CD14-positive monocyte (primary cell): Measurements from ENCODE around the gene DENND4A. TPM values are rescaled to one million over a fixed set of nuclear protein-coding genes. Genes with fewer than 3 reads are reported as not detected.

Experiments
- DNase-seq, 3 donors: peaks; one replicate each; pipeline ENCODE4 v3.0.0-alpha.2; 2011 to 2022
- H2AFZ ChIP-seq: 2 replicates; pipeline ENCODE4 v1.6.0; 2012; ENCODE audit warnings: mild to moderate bottlenecking, low read depth, low read length, inconsistent platforms; ENCODE audit not compliant: insufficient read depth, poor library complexity, severe bottlenecking
- H3K27ac ChIP-seq, 2 donors: 1 replicate in 1 of 2; 2 replicates in 1 of 2; pipeline ENCODE4 v1.5.1; 2012 to 2013; ENCODE audit warnings: low read length in 2 of 2, control low read depth in 1 of 2, inconsistent platforms in 1 of 2, low read depth in 1 of 2, mild to moderate bottlenecking in 1 of 2
- H3K27me3 ChIP-seq, 2 donors: one replicate each; pipeline versions ENCODE4 v1.6.0 to v1.6.1; 2011 to 2013; ENCODE audit warnings: low read length in 2 of 2; ENCODE audit not compliant: control insufficient read depth in 2 of 2, insufficient read depth in 2 of 2
- H3K36me3 ChIP-seq, 2 donors: replicated peaks in 1 of 2; 1 replicate in 1 of 2; 2 replicates in 1 of 2; pipeline versions ENCODE4 v1.5.1 to v1.6.1; 2012 to 2013; ENCODE audit warnings: low read length in 2 of 2, control low read depth in 1 of 2, inconsistent platforms in 1 of 2, mild to moderate bottlenecking in 1 of 2; ENCODE audit not compliant: insufficient read depth in 2 of 2, control insufficient read depth in 1 of 2
- H3K4me1 ChIP-seq, 2 donors: 1 replicate in 1 of 2; 2 replicates in 1 of 2; pipeline versions ENCODE4 v1.5.1 to v1.6.1; 2012 to 2013; ENCODE audit warnings: low read length in 2 of 2, control low read depth in 1 of 2, inconsistent platforms in 1 of 2, mild to moderate bottlenecking in 1 of 2, moderate library complexity in 1 of 2; ENCODE audit not compliant: insufficient read depth in 2 of 2, control insufficient read depth in 1 of 2
- H3K4me2 ChIP-seq: replicated peaks from 2 replicates; pipeline ENCODE3; 2012; ENCODE audit warnings: low read length, moderate library complexity, mild to moderate bottlenecking; ENCODE audit not compliant: poor library complexity, severe bottlenecking; ENCODE audit errors: extremely low read depth
- H3K4me3 ChIP-seq, 3 experiments: fragments of 200-600 bp in 1 of 3; sonication (generic) in 1 of 3; replicated peaks in 1 of 3; 1 replicate in 2 of 3; 2 replicates in 1 of 3; pipeline ENCODE4 v1.5.1; 2011 to 2013; ENCODE audit warnings: low read length in 3 of 3, mild to moderate bottlenecking in 3 of 3, control low read depth in 2 of 3, low read depth in 2 of 3, inconsistent platforms in 1 of 3, moderate library complexity in 1 of 3
- H3K79me2 ChIP-seq: 2 replicates; pipeline ENCODE4 v1.6.0; 2012; ENCODE audit warnings: mild to moderate bottlenecking, control low read depth, inconsistent platforms, low read length, moderate library complexity; ENCODE audit not compliant: insufficient read depth
- H3K9ac ChIP-seq: 2 replicates; pipeline ENCODE4 v1.6.0; 2017; ENCODE audit warnings: low read length, mild to moderate bottlenecking; ENCODE audit not compliant: insufficient read depth, poor library complexity, severe bottlenecking
- H3K9me3 ChIP-seq, 2 donors: replicated peaks in 1 of 2; 1 replicate in 1 of 2; 2 replicates in 1 of 2; pipeline versions ENCODE4 v1.5.1 to v1.6.1; 2012 to 2013; ENCODE audit warnings: low read length in 2 of 2, control low read depth in 1 of 2; ENCODE audit not compliant: control insufficient read depth in 1 of 2, insufficient read depth in 1 of 2
- H4K20me1 ChIP-seq: 2 replicates; pipeline ENCODE4 v1.6.0; 2012; ENCODE audit warnings: mild to moderate bottlenecking, low read length, control low read depth, moderate library complexity; ENCODE audit not compliant: insufficient read depth
- H3K27ac Mint-ChIP-seq, 7 donors: one replicate each; pipeline ENCODE4 v1.8.0; 2020; ENCODE audit warnings: mild to moderate bottlenecking in 7 of 7, mixed read lengths in 7 of 7, moderate library complexity in 6 of 7, inconsistent platforms in 2 of 7
- H3K27me3 Mint-ChIP-seq, 3 donors: one replicate each; pipeline ENCODE4 v1.8.0; 2021 to 2022; ENCODE audit warnings: low read depth in 3 of 3, mild to moderate bottlenecking in 3 of 3, mixed read lengths in 3 of 3, moderate library complexity in 3 of 3, inconsistent platforms in 1 of 3
- H3K36me3 Mint-ChIP-seq, 2 donors: one replicate each; pipeline ENCODE4 v1.8.0; 2020; ENCODE audit warnings: mixed read lengths in 2 of 2, inconsistent platforms in 1 of 2, mild to moderate bottlenecking in 1 of 2
- H3K4me1 Mint-ChIP-seq: one replicate; pipeline ENCODE4 v1.8.0; 2020; ENCODE audit warnings: mild to moderate bottlenecking, mixed read lengths
- H3K4me3 Mint-ChIP-seq, 2 donors: one replicate each; pipeline ENCODE4 v1.8.0; 2020; ENCODE audit warnings: mild to moderate bottlenecking in 2 of 2, mixed read lengths in 2 of 2, moderate library complexity in 1 of 2
- H3K9me3 Mint-ChIP-seq, 7 donors: one replicate each; pipeline ENCODE4 v1.8.0; 2020 to 2022; ENCODE audit warnings: mixed read lengths in 7 of 7, mild to moderate bottlenecking in 6 of 7, moderate library complexity in 6 of 7, inconsistent platforms in 2 of 7
- WGBS: methylation state at CpG from one replicate; pipeline ENCODE4 v1.1.5; 2013; ENCODE audit warnings: missing lambda C conversion rate; ENCODE audit not compliant: insufficient coverage; 5-methylcytosine and 5-hydroxymethylcytosine counted together
- intact Hi-C, 2 donors: fragments of 100-400 bp; cut with micrococcal nuclease; formaldehyde crosslinking; loops; one replicate each; pipeline versions ENCODE4 v1.15.0 to v1.15.1; 2023
- polyA plus RNA-seq, 3 donors: library from polyadenylated mRNA; depleted of rRNA in 1 of 3; unstranded in 2 of 3; stranded (reverse) in 1 of 3; fragments of 300-500 nt in 2 of 3; fragments of >200 nt in 1 of 3; fragmentation: Illumina TruSeq in 2 of 3; gene quantifications; 1 replicate in 2 of 3; 2 replicates in 1 of 3; pipeline ENCODE4 v1.2.3, GENCODE V29; 2012 to 2021
- TF ChIP-seq, protein P1 (sequence below): fragments of 200-600 bp; IDR thresholded peaks from one replicate; pipeline ENCODE4 v1.8.0; 2022; ENCODE audit warnings: antibody characterized with exemption, mild to moderate bottlenecking

The DENND4A gene
- polyA plus RNA-seq, 3 donors: 4.6 to 11.0 (median 6.9) TPM

DNA sequence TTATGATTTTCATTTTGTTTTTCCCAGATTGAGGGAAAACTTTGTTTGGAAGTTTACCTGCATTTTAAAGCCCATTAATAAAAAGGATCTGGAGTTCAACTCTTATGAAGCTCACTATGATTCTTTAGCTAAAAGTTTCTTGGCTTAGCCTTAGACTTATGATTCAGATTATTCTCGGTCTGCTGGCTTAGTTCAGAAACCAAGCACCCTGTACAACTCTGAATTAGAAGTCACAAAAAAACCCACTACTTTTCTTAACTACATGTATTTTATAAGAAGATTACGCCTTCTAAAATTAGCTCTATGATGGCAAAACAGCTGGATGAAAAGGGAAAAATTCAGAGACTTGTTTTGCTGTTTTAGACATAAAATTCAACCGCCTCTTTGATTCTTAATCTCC is 14.3 kb upstream of the DENND4A start:
- Mint-ChIP-seq H3K27me3 (no peaks in the 10 kb centered on the region), H3K4me3 (no peak overlapping the region), H3K27ac (peak overlapping the region in 4 of 7 donors; percentile 21 to 91 (median 54)), H3K36me3 (no peaks in the 10 kb centered on the region), H3K9me3 (peaks cover 0 to 6% (median under 1%) of the 10 kb centered on the region in 7 donors), H3K4me1 (peaks cover 41% of the 10 kb centered on the region)
- Histone ChIP-seq H3K79me2 (no peaks in the 10 kb centered on the region), H3K4me2 (no peak overlapping the region), H3K27me3 (no peaks in the 10 kb centered on the region), H3K4me3 (no peak overlapping the region), H3K9me3 (peaks cover 0 to under 1% of the 10 kb centered on the region in 2 donors), H2AFZ (peak overlapping the region; percentile 19), H4K20me1 (no peaks in the 10 kb centered on the region), H3K9ac (no peak overlapping the region), H3K4me1 (peaks cover 47 to 49% of the 10 kb centered on the region in 2 donors), H3K36me3 (no peaks in the 10 kb centered on the region), H3K27ac (peak overlapping the region in 1 of 2 donors; percentile 90)
- DNase-seq: no peak
- no CpG with 5 or more reads among the region's 3 CpGs for WGBS
- TF ChIP-seq, protein P1, sequence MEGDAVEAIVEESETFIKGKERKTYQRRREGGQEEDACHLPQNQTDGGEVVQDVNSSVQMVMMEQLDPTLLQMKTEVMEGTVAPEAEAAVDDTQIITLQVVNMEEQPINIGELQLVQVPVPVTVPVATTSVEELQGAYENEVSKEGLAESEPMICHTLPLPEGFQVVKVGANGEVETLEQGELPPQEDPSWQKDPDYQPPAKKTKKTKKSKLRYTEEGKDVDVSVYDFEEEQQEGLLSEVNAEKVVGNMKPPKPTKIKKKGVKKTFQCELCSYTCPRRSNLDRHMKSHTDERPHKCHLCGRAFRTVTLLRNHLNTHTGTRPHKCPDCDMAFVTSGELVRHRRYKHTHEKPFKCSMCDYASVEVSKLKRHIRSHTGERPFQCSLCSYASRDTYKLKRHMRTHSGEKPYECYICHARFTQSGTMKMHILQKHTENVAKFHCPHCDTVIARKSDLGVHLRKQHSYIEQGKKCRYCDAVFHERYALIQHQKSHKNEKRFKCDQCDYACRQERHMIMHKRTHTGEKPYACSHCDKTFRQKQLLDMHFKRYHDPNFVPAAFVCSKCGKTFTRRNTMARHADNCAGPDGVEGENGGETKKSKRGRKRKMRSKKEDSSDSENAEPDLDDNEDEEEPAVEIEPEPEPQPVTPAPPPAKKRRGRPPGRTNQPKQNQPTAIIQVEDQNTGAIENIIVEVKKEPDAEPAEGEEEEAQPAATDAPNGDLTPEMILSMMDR: no peak
- intact Hi-C loops: no loop called here

DNA sequence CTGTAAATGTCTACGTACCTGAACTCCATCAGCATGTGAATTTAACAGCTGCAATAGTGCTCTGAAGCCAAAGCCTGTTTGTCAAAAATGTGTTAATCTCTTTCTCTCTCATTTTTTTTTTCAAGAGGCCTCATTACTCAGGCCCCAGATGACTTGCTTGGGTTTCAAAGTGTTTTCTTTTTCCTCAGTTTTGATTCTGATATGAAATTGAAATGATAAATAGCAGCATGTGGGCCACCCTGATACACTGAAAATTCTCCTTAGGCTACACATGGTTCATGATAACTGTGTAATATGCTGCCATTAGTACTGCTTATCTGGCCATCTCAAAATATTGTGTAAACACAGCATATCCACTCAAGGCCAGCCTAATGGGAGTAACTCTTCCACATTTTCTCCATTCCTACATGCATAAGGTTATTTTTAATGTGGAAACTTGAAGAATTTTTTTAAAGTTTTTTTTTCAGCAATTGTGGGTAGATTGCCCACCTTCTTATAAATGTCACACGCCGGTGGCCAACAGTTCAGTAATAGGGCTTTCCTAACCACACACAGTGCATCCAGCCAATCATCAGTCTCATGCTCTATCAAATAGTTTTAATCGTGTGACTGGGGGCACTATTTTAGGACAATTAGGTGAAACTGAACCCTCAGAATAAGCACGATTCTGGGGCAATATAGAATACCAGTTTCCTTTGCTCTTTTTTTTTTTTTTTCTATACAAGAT is 13.1 kb upstream of the DENND4A start:
- intact Hi-C loops: no loop called here
- Mint-ChIP-seq H3K9me3 (no peaks in the 10 kb centered on the region), H3K27me3 (no peaks in the 10 kb centered on the region), H3K36me3 (no peaks in the 10 kb centered on the region), H3K4me3 (no peak overlapping the region), H3K27ac (peak overlapping the region; percentile 79 to 94 (median 91)), H3K4me1 (peaks cover 53% of the 10 kb centered on the region)
- Histone ChIP-seq H4K20me1 (no peaks in the 10 kb centered on the region), H3K4me2 (peak overlapping the region; percentile 45), H3K27me3 (no peaks in the 10 kb centered on the region), H2AFZ (peak overlapping the region; percentile 49), H3K27ac (peak overlapping the region in 1 of 2 donors; percentile 90), H3K9me3 (no peaks in the 10 kb centered on the region), H3K4me1 (peaks cover 60 to 61% of the 10 kb centered on the region in 2 donors), H3K36me3 (no peaks in the 10 kb centered on the region), H3K4me3 (peak overlapping the region in 1 of 3 experiments; percentile 44), H3K79me2 (no peaks in the 10 kb centered on the region), H3K9ac (peak overlapping the region; percentile 19)
- WGBS: no CpG with 5 or more reads among the region's 5 CpGs
- DNase-seq: no peak
- TF ChIP-seq, protein P1: no peak
